NAMALWA (cell line): ENCODE results near the gene P4HA2.

Source experiments
- DNase-seq: peaks from one replicate; pipeline ENCODE4 v3.0.0-alpha.2; 2015; ENCODE audit warnings: low spot score

P4HA2 gene

GRCh38 chr5:132142459-132142858 lies 85.2 kb downstream of the P4HA2 start:
- DNase-seq, result no peak
